ENCODE results near the gene ABHD2. TPM values are rescaled to one million over a fixed set of nuclear protein-coding genes. Genes with fewer than 3 reads are reported as not detected.

The ABHD2 gene
- total RNA-seq, 1 experiment from 2014 or later = 15.6 TPM

DNA sequence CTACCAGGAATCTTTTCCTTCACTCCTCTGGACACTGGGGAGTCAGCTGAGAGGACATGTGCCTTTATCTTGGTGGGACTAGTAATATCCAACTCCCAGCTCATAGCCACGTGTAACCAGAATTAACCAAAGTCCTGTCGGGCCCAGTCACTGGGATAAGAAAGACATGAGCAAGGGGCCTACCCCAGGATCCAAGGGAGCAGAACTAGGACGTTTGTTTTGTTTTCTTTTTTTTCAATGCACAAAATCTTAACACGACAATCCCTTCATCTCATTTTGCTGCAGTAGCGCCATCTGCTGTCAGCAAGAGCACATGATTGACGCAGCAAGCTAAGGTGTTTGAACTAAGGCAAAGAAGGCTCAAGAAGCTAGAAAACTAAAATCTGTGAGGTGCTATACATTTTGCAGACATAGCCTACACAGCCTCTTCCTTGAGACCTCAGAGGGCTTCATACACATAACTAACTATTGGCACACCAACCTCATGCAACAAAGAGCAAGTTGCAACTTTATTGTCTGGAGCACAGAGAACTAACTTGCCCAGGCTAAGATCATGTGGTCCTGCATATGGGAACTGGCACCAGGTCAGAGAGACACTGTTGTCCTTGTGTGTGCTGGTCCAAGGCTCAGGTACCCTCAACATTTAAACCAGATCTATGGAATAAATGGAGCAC lies 89.5 kb downstream of the ABHD2 start:
- Histone ChIP-seq H3K23me2 (ENCODE audit: insufficient read length, low read depth, low read length, poor library complexity, severe bottlenecking) (no peaks in the 10 kb centered on the region), H3K14ac (ENCODE audit: insufficient read depth, low read length) (no peak overlapping the region), H2BK5ac (ENCODE audit: insufficient read length, low read length) (no peak overlapping the region), H3K18ac (ENCODE audit: insufficient read length, low read depth, low read length) (no peak overlapping the region), H3K4ac (ENCODE audit: low read depth, low read length) (no peak overlapping the region), H4K8ac (replicated peaks; ENCODE audit: insufficient read length, low read depth, low read length) (no peak overlapping the region), H3K9me3 (ENCODE audit: control insufficient read depth, low read depth, low read length) (no peaks in the 10 kb centered on the region), H3K4me2 (ENCODE audit: insufficient read depth, insufficient read length, low read length) (no peak overlapping the region), H2AK5ac (ENCODE audit: insufficient read length, low read length) (no peak overlapping the region), H2AFZ (ENCODE audit: low read length) (no peak overlapping the region), H4K20me1 (ENCODE audit: control insufficient read depth, insufficient read depth, insufficient read length) (no peaks in the 10 kb centered on the region), H3K79me1 (ENCODE audit: insufficient read depth, low read depth, low read length, poor library complexity, severe bottlenecking) (no peaks in the 10 kb centered on the region), H3K27me3 (ENCODE audit: insufficient read depth, low read length) (no peaks in the 10 kb centered on the region), H3K23ac (ENCODE audit: insufficient read length, low read depth, low read length) (no peak overlapping the region), H4K5ac (ENCODE audit: insufficient read length, low read depth, low read length) (no peak overlapping the region), H2BK20ac (ENCODE audit: low read depth, low read length, poor library complexity, severe bottlenecking) (no peak overlapping the region), H3K56ac (ENCODE audit: insufficient read length, low read depth, low read length) (no peak overlapping the region), H3K9ac (ENCODE audit: extremely low read depth, insufficient read length, low read length) (no peak overlapping the region), H3K79me2 (ENCODE audit: insufficient read depth, low read length) (no peaks in the 10 kb centered on the region), H4K91ac (ENCODE audit: insufficient read length, low read depth, low read length) (no peak overlapping the region), H3T11ph (ENCODE audit: low read length) (no peak overlapping the region), H3K27ac (ENCODE audit: insufficient read length, low read depth, low read length) (no peak overlapping the region), H2BK120ac (ENCODE audit: low read depth, low read length, poor library complexity, severe bottlenecking) (no peak overlapping the region), H2BK15ac (ENCODE audit: low read depth, low read length) (no peak overlapping the region), H2BK12ac (ENCODE audit: insufficient read length, low read depth, low read length) (no peak overlapping the region), H3K4me1 (ENCODE audit: insufficient read depth, low read length) (no peaks in the 10 kb centered on the region)
- no peaks in the 10 kb centered on the region; a peak in 1 of 7 replicates for H3K36me3 Mint-ChIP-seq (ENCODE audit: insufficient read depth in 1 of 3, low read depth in 3 of 3)
- peak; percentile 62 for DNase-seq
- H3K27ac Mint-ChIP-seq = no peak overlapping the region; a peak in 2 of 7 replicates
- H3K4me3 Mint-ChIP-seq = no peak overlapping the region
- peaks cover 3 to 4% of the 10 kb centered on the region in 2 experiments; a peak in 3 of 4 replicates for H3K4me1 Mint-ChIP-seq
- H3K27me3 Mint-ChIP-seq (ENCODE audit: low read depth) = no peaks in the 10 kb centered on the region
- WGBS (ENCODE audit: extremely low coverage, insufficient read length, low lambda C conversion rate) = no CpG with 5 or more reads among the region's 6 CpGs
- H3K9me3 Mint-ChIP-seq = no peaks in the 10 kb centered on the region
- TF ChIP-seq, protein P1, sequence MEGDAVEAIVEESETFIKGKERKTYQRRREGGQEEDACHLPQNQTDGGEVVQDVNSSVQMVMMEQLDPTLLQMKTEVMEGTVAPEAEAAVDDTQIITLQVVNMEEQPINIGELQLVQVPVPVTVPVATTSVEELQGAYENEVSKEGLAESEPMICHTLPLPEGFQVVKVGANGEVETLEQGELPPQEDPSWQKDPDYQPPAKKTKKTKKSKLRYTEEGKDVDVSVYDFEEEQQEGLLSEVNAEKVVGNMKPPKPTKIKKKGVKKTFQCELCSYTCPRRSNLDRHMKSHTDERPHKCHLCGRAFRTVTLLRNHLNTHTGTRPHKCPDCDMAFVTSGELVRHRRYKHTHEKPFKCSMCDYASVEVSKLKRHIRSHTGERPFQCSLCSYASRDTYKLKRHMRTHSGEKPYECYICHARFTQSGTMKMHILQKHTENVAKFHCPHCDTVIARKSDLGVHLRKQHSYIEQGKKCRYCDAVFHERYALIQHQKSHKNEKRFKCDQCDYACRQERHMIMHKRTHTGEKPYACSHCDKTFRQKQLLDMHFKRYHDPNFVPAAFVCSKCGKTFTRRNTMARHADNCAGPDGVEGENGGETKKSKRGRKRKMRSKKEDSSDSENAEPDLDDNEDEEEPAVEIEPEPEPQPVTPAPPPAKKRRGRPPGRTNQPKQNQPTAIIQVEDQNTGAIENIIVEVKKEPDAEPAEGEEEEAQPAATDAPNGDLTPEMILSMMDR (conservative IDR thresholded peaks at IDR 0.05) = peak; percentile 92
